HG02763 (cell line): ENCODE results near the gene VHLL.

Experiments used
- ATAC-seq: cut with Tn5 transposase; IDR thresholded peaks from one replicate; pipeline ENCODE4 v1.9.1; 2021; ENCODE audit warnings: mild to moderate bottlenecking, moderate library complexity; ENCODE audit not compliant: unreplicated experiment

Gene VHLL

GRCh38 chr1:156257711-156258110, 41.4 kb downstream of the VHLL start:
- no peak for ATAC-seq

- ATAC-seq, result no peak
Measured at GRCh38 chr1:156253634-156254033, 45.5 kb downstream of the VHLL start.

GRCh38 chr1:156251527-156251926, 47.6 kb downstream of the VHLL start:
- ATAC-seq, result no peak

- ATAC-seq, result no peak
Measured at GRCh38 chr1:156249593-156249992, 49.5 kb downstream of the VHLL start.
